H9 (cell line): ENCODE results near the gene CAMTA1. TPM values are rescaled to one million over a fixed set of nuclear protein-coding genes. Genes with fewer than 3 reads are reported as not detected.

Experiments used
- DNase-seq: peaks from one replicate; pipeline ENCODE4 v3.0.0-alpha.2; 2017
- H2AFZ ChIP-seq: one replicate; pipeline ENCODE4 v1.6.1; 2013; ENCODE audit warnings: mild to moderate bottlenecking, low read length, control low read depth, moderate library complexity
- H2AK5ac ChIP-seq: 2 replicates; pipeline ENCODE4 v1.6.1; 2013; ENCODE audit warnings: low read length, control low read depth, mixed read lengths; ENCODE audit not compliant: insufficient read length
- H2BK120ac ChIP-seq: one replicate; pipeline ENCODE4 v1.6.1; 2013; ENCODE audit warnings: low read depth, mild to moderate bottlenecking, low read length, control low read depth, inconsistent platforms; ENCODE audit not compliant: poor library complexity, severe bottlenecking
- H2BK12ac ChIP-seq: 2 replicates; pipeline ENCODE4 v1.6.1; 2013; ENCODE audit warnings: low read length, control low read depth, mixed read lengths, low read depth; ENCODE audit not compliant: insufficient read length
- H2BK15ac ChIP-seq: 2 replicates; pipeline ENCODE4 v1.6.1; 2013; ENCODE audit warnings: low read depth, low read length, control low read depth
- H2BK20ac ChIP-seq: one replicate; pipeline ENCODE4 v1.6.1; 2013; ENCODE audit warnings: low read depth, mild to moderate bottlenecking, low read length, control low read depth, inconsistent platforms; ENCODE audit not compliant: poor library complexity, severe bottlenecking
- H2BK5ac ChIP-seq: 2 replicates; pipeline ENCODE4 v1.6.1; 2013; ENCODE audit warnings: low read length, control low read depth, mixed read lengths; ENCODE audit not compliant: insufficient read length
- H3K14ac ChIP-seq: 2 replicates; pipeline ENCODE4 v1.6.1; 2013; ENCODE audit warnings: low read length, control low read depth; ENCODE audit not compliant: insufficient read depth
- H3K18ac ChIP-seq: 2 replicates; pipeline ENCODE4 v1.6.1; 2013; ENCODE audit warnings: low read depth, mild to moderate bottlenecking, mixed read lengths, low read length, control low read depth; ENCODE audit not compliant: insufficient read length
- H3K23ac ChIP-seq: 2 replicates; pipeline ENCODE4 v1.6.1; 2013; ENCODE audit warnings: low read length, control low read depth, mixed read lengths, low read depth; ENCODE audit not compliant: insufficient read length
- H3K23me2 ChIP-seq: 2 replicates; pipeline ENCODE4 v1.6.1; 2013; ENCODE audit warnings: low read depth, mild to moderate bottlenecking, mixed read lengths, low read length, control low read depth; ENCODE audit not compliant: insufficient read length, poor library complexity, severe bottlenecking
- H3K27ac ChIP-seq: 2 replicates; pipeline ENCODE4 v1.5.1; 2013; ENCODE audit warnings: low read length, control low read depth, mixed read lengths, low read depth; ENCODE audit not compliant: insufficient read length
- H3K27me3 ChIP-seq: 2 replicates; pipeline ENCODE4 v1.6.1; 2013; ENCODE audit warnings: low read length, control low read depth, inconsistent platforms; ENCODE audit not compliant: insufficient read depth
- H3K4ac ChIP-seq: 2 replicates; pipeline ENCODE4 v1.6.1; 2013; ENCODE audit warnings: low read depth, mild to moderate bottlenecking, control low read depth, inconsistent platforms, low read length, moderate library complexity
- H3K4me1 ChIP-seq: 2 replicates; pipeline ENCODE4 v1.6.1; 2013; ENCODE audit warnings: low read length, control low read depth, inconsistent platforms; ENCODE audit not compliant: insufficient read depth
- H3K4me2 ChIP-seq: 2 replicates; pipeline ENCODE4 v1.6.1; 2013; ENCODE audit warnings: low read length, control low read depth, mixed read lengths; ENCODE audit not compliant: insufficient read length, insufficient read depth
- H3K56ac ChIP-seq: 2 replicates; pipeline ENCODE4 v1.6.1; 2013; ENCODE audit warnings: low read depth, mild to moderate bottlenecking, mixed read lengths, low read length, control low read depth; ENCODE audit not compliant: insufficient read length
- H3K79me1 ChIP-seq: 2 replicates; pipeline ENCODE4 v1.6.1; 2013; ENCODE audit warnings: low read depth, mild to moderate bottlenecking, moderate library complexity, low read length, control low read depth, inconsistent platforms; ENCODE audit not compliant: insufficient read depth, poor library complexity, severe bottlenecking
- H3K79me2 ChIP-seq: 2 replicates; pipeline ENCODE4 v1.6.1; 2013; ENCODE audit warnings: low read length, control low read depth, inconsistent platforms; ENCODE audit not compliant: insufficient read depth
- H3K9ac ChIP-seq: 2 replicates; pipeline ENCODE4 v1.6.1; 2013; ENCODE audit warnings: low read length, control low read depth, mixed read lengths; ENCODE audit not compliant: insufficient read length; ENCODE audit errors: extremely low read depth
- H3K9me3 ChIP-seq: one replicate; pipeline ENCODE4 v1.6.1; 2013; ENCODE audit warnings: low read depth, low read length, inconsistent platforms; ENCODE audit not compliant: control insufficient read depth
- H3T11ph ChIP-seq: one replicate; pipeline ENCODE4 v1.6.1; 2013; ENCODE audit warnings: mild to moderate bottlenecking, low read length, control low read depth, inconsistent platforms
- H4K20me1 ChIP-seq: one replicate; pipeline ENCODE4 v1.6.1; 2013; ENCODE audit not compliant: control insufficient read depth, insufficient read length, insufficient read depth
- H4K5ac ChIP-seq: 2 replicates; pipeline ENCODE4 v1.6.1; 2013; ENCODE audit warnings: low read depth, mild to moderate bottlenecking, mixed read lengths, low read length, control low read depth; ENCODE audit not compliant: insufficient read length
- H4K8ac ChIP-seq: replicated peaks from 2 replicates; pipeline ENCODE4 v1.6.1; 2013; ENCODE audit warnings: low read length, control low read depth, mixed read lengths, low read depth; ENCODE audit not compliant: insufficient read length
- H4K91ac ChIP-seq: 2 replicates; pipeline ENCODE4 v1.6.1; 2013; ENCODE audit warnings: low read depth, mild to moderate bottlenecking, moderate library complexity, mixed read lengths, low read length, control low read depth; ENCODE audit not compliant: insufficient read length
- H3K27ac Mint-ChIP-seq, 3 experiments: 2 replicates in 2 of 3; 3 replicates in 1 of 3; pipeline ENCODE4 v1.8.0; 2020 to 2021; ENCODE audit warnings: mixed read lengths in 3 of 3, mild to moderate bottlenecking in 1 of 3, moderate library complexity in 1 of 3
- H3K27me3 Mint-ChIP-seq: 2 replicates; pipeline ENCODE4 v1.8.0; 2021; ENCODE audit warnings: low read depth, mild to moderate bottlenecking, moderate library complexity, mixed read lengths
- H3K36me3 Mint-ChIP-seq, 3 experiments: 2 replicates in 2 of 3; 3 replicates in 1 of 3; pipeline ENCODE4 v1.8.0; 2020 to 2021; ENCODE audit warnings: low read depth in 3 of 3, mixed read lengths in 3 of 3; ENCODE audit not compliant: insufficient read depth in 1 of 3
- H3K4me1 Mint-ChIP-seq, 2 experiments: 2 replicates each; pipeline ENCODE4 v1.8.0; 2020; ENCODE audit warnings: mixed read lengths in 2 of 2
- H3K4me3 Mint-ChIP-seq, 2 experiments: 2 replicates in 1 of 2; 3 replicates in 1 of 2; pipeline ENCODE4 v1.8.0; 2020 to 2021; ENCODE audit warnings: mild to moderate bottlenecking in 2 of 2, mixed read lengths in 2 of 2, moderate library complexity in 1 of 2
- H3K9me3 Mint-ChIP-seq, 2 experiments: 2 replicates in 1 of 2; 3 replicates in 1 of 2; pipeline ENCODE4 v1.8.0; 2020; ENCODE audit warnings: mild to moderate bottlenecking in 2 of 2, mixed read lengths in 2 of 2, moderate library complexity in 1 of 2
- CTCF ChIP-seq: fragments of 200-600 bp; sonication (generic); conservative IDR thresholded peaks from 3 replicates; pipeline ENCODE4 v1.8.0; 2021; ENCODE audit warnings: antibody characterized with exemption, mild to moderate bottlenecking
- WGBS: extraction: QIAGEN DNeasy Blood & Tissue Kit; methylation state at CpG from one replicate; pipeline ENCODE4 v1.1.7; 2013; ENCODE audit warnings: missing lambda C conversion rate, low lambda C conversion rate, mixed read lengths; ENCODE audit not compliant: insufficient read length; ENCODE audit errors: extremely low coverage; 5-methylcytosine and 5-hydroxymethylcytosine counted together
- total RNA-seq: library from RNA; stranded (reverse); gene quantifications from 2 replicates; pipeline ENCODE4 v1.2.1, GENCODE V29; 2021

The CAMTA1 gene
- total RNA-seq, 1 experiment from 2014 or later = 115 TPM

- Histone ChIP-seq H3K9me3 (no peaks in the 10 kb centered on the region), H4K20me1 (no peaks in the 10 kb centered on the region), H3K14ac (no peak overlapping the region), H2AK5ac (no peak overlapping the region), H3T11ph (no peak overlapping the region), H3K4me1 (no peaks in the 10 kb centered on the region), H3K4me2 (no peak overlapping the region), H2BK20ac (no peak overlapping the region), H2BK15ac (no peak overlapping the region), H2AFZ (no peak overlapping the region), H4K5ac (no peak overlapping the region), H3K56ac (no peak overlapping the region), H3K23me2 (no peaks in the 10 kb centered on the region), H3K18ac (no peak overlapping the region), H3K79me1 (no peaks in the 10 kb centered on the region), H3K23ac (no peak overlapping the region), H2BK120ac (no peak overlapping the region), H3K9ac (no peak overlapping the region), H3K79me2 (no peaks in the 10 kb centered on the region), H3K27ac (no peak overlapping the region), H4K91ac (no peak overlapping the region), H2BK5ac (no peak overlapping the region), H2BK12ac (no peak overlapping the region), H3K4ac (no peak overlapping the region), H4K8ac (no peak overlapping the region), H3K27me3 (no peaks in the 10 kb centered on the region)
- no peak for TF ChIP-seq CTCF
- no CpG with 5 or more reads among the region's 3 CpGs for WGBS
- H3K4me3 Mint-ChIP-seq = no peak overlapping the region
- no peaks in the 10 kb centered on the region for H3K36me3 Mint-ChIP-seq
- DNase-seq = no peak
- H3K27me3 Mint-ChIP-seq = peaks cover 16% of the 10 kb centered on the region
- H3K4me1 Mint-ChIP-seq = no peaks in the 10 kb centered on the region
- no peaks in the 10 kb centered on the region for H3K9me3 Mint-ChIP-seq
- no peak overlapping the region for H3K27ac Mint-ChIP-seq
Observed at GRCh38 chr1:7710859-7711258, 925.6 kb downstream of the CAMTA1 start.
